ENCODE results near the gene GLRA2. TPM values are rescaled to one million over a fixed set of nuclear protein-coding genes. Genes with fewer than 3 reads are reported as not detected.

GLRA2 gene
- total RNA-seq, 2 experiments from 2014 or later = not detected

DNA sequence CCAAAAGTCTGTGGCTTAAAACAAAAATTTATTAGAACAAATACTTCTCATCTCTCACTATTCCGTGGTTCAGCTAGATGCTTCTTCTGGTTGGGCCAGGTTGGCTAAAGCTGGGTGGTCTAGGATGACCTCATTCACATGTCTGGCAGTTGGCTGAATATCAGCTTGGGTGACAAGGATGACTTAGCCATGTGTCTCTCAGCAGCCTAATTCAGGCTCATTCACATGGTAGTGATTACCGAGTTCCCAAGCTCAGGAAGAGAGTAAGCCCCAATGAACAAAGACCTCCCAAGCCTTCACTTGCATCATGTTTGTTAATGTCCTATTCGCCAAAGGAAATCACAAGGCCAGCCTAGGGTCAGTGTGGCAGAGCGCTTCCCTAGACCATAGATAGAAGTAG lies 224.1 kb downstream of the GLRA2 start:
- CTCF ChIA-PET = no interaction called here
- H3K27ac Mint-ChIP-seq = no peak overlapping the region
- intact Hi-C loops (cut with micrococcal nuclease) = no loop called here

DNA sequence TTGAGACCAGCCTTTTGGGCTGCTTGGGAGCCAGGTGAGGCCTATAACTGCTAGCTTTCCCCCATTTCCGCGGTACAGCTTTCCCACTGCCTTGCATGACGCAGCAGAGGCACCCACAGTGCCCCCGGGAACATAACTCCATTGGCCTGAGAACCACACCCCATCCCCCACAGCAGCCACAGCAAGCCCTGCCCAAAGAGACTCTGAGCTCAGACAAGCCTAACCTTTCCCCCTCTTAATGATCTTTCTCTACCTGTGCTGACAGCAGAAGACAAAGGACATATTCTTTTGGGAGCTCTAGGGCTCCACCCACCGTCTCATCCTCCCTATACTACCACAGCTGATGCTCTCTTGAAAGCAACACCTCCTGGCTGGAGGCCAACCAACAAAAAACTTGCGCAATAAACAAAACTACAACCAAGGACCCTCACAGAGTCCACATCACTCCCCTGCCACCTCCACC lies 228.7 kb downstream of the GLRA2 start:
- DNase-seq = no peak
- CTCF ChIA-PET = no interaction called here
- Mint-ChIP-seq H3K4me1 (ENCODE audit: low read depth) (no peaks in the 10 kb centered on the region), H3K4me3 (no peak overlapping the region), H3K36me3 (ENCODE audit: low read depth) (no peaks in the 10 kb centered on the region), H3K27me3 (ENCODE audit: low read depth) (no peaks in the 10 kb centered on the region), H3K9me3 (no peaks in the 10 kb centered on the region), H3K27ac (no peak overlapping the region)
- intact Hi-C loops (cut with micrococcal nuclease) = no loop called here

More for the DNA sequence above, 224.1 kb downstream of the GLRA2 start:
- no peaks in the 10 kb centered on the region for H3K27me3 Mint-ChIP-seq (ENCODE audit: low read depth)
- no peaks in the 10 kb centered on the region for H3K4me1 Mint-ChIP-seq (ENCODE audit: low read depth)
- no peak for DNase-seq
- no peaks in the 10 kb centered on the region for H3K36me3 Mint-ChIP-seq (ENCODE audit: low read depth)
- H3K9me3 Mint-ChIP-seq = no peaks in the 10 kb centered on the region
- no peak overlapping the region for H3K4me3 Mint-ChIP-seq

DNA sequence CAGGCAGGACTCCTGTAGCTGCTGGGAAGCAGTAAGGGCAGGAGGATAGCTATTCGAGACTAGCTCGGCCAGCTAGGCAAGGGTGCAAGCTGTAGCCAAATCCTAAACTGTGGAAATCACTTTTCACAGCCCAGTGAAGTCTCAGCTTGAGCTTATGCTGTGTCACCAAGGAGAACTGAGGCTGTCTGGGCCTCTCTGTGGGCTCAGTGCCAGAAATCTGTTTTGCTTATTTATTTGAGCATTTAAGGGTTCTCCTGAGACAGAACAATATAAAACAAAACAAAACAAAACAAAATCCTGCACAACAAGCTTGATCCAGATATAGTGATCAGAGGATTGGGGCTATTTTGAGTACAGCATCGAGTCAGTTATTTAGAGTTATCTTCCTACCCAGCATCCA lies 246.1 kb downstream of the GLRA2 start:
- Mint-ChIP-seq H3K36me3 (ENCODE audit: low read depth) (peaks cover 4% of the 10 kb centered on the region), H3K4me1 (ENCODE audit: low read depth) (peaks cover 2% of the 10 kb centered on the region), H3K9me3 (peaks cover 9% of the 10 kb centered on the region), H3K4me3 (no peak overlapping the region), H3K27me3 (ENCODE audit: low read depth) (peaks cover 2% of the 10 kb centered on the region), H3K27ac (no peak overlapping the region)
- intact Hi-C loops (cut with micrococcal nuclease) = no loop called here
- CTCF ChIA-PET = no interaction called here
- no peak for DNase-seq

DNA sequence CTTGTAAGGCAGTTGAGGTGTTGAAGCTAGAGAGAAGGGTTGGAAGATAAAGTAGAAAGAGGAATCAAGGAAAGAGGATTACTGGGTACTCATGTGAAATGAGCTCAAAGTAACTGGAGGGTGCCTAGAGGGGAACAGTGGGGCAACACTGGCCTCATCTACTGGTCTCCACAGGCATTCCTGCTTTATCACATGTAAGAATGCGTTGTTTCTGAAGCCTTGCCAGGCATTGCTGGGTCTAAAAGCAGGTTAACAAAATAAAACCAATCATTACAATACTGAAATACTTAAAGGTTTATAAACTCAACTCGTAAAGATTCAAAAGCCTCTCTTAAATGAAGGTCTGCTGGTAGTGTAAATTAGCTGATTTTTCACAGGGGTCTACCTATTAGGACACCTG lies 247.6 kb downstream of the GLRA2 start:
- CTCF ChIA-PET = no interaction called here
- Mint-ChIP-seq H3K27ac (no peak overlapping the region), H3K27me3 (ENCODE audit: low read depth) (peaks cover 2% of the 10 kb centered on the region), H3K4me3 (no peak overlapping the region), H3K4me1 (ENCODE audit: low read depth) (peaks cover 2% of the 10 kb centered on the region), H3K36me3 (ENCODE audit: low read depth) (peaks cover 1% of the 10 kb centered on the region), H3K9me3 (no peaks in the 10 kb centered on the region)
- no peak for DNase-seq
- intact Hi-C loops (cut with micrococcal nuclease) = no loop called here

DNA sequence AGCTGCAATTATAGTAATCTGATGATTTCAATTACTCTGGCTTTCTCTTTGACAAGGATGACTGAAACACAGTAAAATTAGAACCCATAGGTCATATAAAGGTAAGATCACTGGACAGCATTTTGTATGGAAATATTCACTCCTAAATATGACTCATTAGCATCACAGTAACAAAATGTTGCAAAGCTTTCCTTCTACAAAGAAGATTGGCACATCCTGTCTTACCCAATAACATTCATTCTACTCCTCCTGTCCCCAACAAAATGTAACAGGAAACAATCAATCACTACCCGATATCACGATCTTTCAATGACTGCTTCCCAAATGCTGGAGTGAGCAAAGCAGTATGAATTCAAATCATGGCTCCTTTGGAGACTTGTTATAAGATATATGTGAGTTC lies 248.2 kb downstream of the GLRA2 start:
- Mint-ChIP-seq H3K27ac (no peak overlapping the region), H3K36me3 (ENCODE audit: low read depth) (peaks cover 1% of the 10 kb centered on the region), H3K4me1 (ENCODE audit: low read depth) (peaks cover 2% of the 10 kb centered on the region), H3K9me3 (no peaks in the 10 kb centered on the region), H3K4me3 (no peak overlapping the region), H3K27me3 (ENCODE audit: low read depth) (peaks cover 2% of the 10 kb centered on the region)
- CTCF ChIA-PET = no interaction called here
- intact Hi-C loops (cut with micrococcal nuclease) = no loop called here
- DNase-seq = no peak

DNA sequence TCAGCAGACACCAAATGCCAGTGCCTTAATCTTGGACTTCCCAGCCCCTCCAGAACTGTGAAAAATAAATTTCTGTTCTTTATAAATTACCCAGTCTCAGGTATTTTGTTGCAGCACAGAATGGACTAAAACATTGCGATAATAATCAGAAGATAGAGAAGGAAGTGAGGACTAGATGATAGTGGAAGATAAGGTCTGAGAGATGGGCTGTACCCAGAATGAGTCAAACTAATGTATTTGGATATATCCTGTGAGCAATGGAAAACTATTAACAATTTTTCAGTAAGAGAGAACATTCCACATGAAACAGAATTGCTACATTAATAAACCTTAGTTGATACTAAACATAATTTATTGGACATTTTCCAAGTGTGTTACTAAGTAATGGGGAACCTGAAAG lies 250.2 kb downstream of the GLRA2 start:
- peaks cover 1% of the 10 kb centered on the region for H3K36me3 Mint-ChIP-seq (ENCODE audit: low read depth)
- no peaks in the 10 kb centered on the region for H3K9me3 Mint-ChIP-seq
- H3K27me3 Mint-ChIP-seq (ENCODE audit: low read depth) = no peaks in the 10 kb centered on the region
- peaks cover 2% of the 10 kb centered on the region for H3K4me1 Mint-ChIP-seq (ENCODE audit: low read depth)
- H3K4me3 Mint-ChIP-seq = no peak overlapping the region
- DNase-seq = no peak
- CTCF ChIA-PET = no interaction called here
- no peak overlapping the region for H3K27ac Mint-ChIP-seq
- intact Hi-C loops (cut with micrococcal nuclease) = no loop called here

Data from activated naive CD4-positive, alpha-beta T cell treated with anti-CD3 and anti-CD28 coated beads for 36 hours (primary cell).